Keratinocyte (primary cell): ENCODE data around the gene KLHDC7B.

Experiments
- CTCF ChIP-seq, 3 experiments: IDR thresholded peaks in 1 of 3; conservative IDR thresholded peaks in 1 of 3; optimal IDR thresholded peaks in 1 of 3; 2 replicates in 2 of 3; 3 replicates in 1 of 3; pipeline versions ENCODE3 to v1.5.1; 2011; ENCODE audit warnings: low read length in 3 of 3, mild to moderate bottlenecking in 3 of 3, moderate library complexity in 2 of 3, control low read depth in 1 of 3, inconsistent platforms in 1 of 3; ENCODE audit not compliant: insufficient read depth in 2 of 3; ENCODE audit errors: extremely low read depth in 1 of 3
- EZH2 ChIP-seq: IDR thresholded peaks from one replicate; pipeline ENCODE4 v1.6.1; 2012; ENCODE audit warnings: inconsistent platforms, mild to moderate bottlenecking, low read length, moderate library complexity

DNA sequence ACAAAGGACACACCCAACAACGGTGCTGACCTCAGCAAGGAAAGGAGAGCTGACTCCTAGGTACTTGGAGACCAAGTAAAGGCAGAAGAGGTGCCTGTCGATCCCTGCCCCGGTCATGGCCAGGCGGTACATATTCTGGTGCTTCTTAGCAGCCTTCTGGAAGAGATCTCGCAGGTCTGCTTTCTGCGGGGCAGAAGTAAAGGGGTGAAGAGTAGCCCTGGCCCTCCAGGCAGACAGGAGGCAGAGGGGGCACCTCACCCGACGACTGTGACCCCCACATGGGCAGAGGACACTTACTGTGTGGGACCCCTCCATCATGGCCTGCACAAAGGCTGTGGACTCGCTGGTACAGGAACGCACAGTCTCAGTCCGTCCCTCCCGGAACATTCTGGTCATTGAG, 25.2 kb downstream of the KLHDC7B start:
- TF ChIP-seq CTCF (optimal IDR thresholded peaks at IDR 0.05 in 1 of 3, IDR thresholded peaks at IDR 0.05 in 1 of 3, conservative IDR thresholded peaks at IDR 0.05 in 1 of 3; ENCODE audit: extremely low read depth in 1 of 3, insufficient read depth in 2 of 3, low read length in 3 of 3) (no peak), EZH2 (no peak)
